ENCODE measurements around the gene NGEF.

DNA sequence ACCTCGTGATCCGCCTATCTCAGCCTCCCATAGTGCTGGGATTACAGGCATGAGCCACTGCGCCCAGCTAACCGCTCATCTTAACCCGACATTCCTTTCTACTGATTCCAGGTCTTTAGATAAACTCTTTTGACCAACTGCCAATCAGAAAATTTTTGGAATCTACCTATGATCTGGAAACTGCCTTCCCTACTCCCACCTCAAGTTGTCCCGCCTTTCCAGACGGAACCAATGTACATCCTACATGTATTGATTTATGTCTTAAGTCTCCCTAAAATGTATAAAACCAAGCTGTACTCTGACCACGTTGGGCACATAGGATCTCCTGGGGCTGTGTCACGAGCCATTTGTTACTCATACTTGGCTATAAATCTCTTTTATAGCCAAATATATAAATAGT, 16.3 kb upstream of the NGEF start:
- TF ChIP-seq, protein P1, sequence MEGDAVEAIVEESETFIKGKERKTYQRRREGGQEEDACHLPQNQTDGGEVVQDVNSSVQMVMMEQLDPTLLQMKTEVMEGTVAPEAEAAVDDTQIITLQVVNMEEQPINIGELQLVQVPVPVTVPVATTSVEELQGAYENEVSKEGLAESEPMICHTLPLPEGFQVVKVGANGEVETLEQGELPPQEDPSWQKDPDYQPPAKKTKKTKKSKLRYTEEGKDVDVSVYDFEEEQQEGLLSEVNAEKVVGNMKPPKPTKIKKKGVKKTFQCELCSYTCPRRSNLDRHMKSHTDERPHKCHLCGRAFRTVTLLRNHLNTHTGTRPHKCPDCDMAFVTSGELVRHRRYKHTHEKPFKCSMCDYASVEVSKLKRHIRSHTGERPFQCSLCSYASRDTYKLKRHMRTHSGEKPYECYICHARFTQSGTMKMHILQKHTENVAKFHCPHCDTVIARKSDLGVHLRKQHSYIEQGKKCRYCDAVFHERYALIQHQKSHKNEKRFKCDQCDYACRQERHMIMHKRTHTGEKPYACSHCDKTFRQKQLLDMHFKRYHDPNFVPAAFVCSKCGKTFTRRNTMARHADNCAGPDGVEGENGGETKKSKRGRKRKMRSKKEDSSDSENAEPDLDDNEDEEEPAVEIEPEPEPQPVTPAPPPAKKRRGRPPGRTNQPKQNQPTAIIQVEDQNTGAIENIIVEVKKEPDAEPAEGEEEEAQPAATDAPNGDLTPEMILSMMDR (IDR thresholded peaks at IDR 0.05; ENCODE audit: insufficient read depth, low read depth, low read length): no peak
- no peak for TF ChIP-seq EZH2 (IDR thresholded peaks at IDR 0.05; ENCODE audit: insufficient read depth, low read length)
